RWPE1 (cell line): ENCODE results near the gene PLP1.
"Not testable (repeated sequence)": the region's sequence is repeated elsewhere in the genome, so short reads cannot be mapped to it uniquely, and the experiment has no call there.

Source experiments
- CTCF ChIA-PET: fragments of 350-600 bp; sonication (Branson Sonifier 250); formaldehyde crosslinking; extraction: SDS; loops from one replicate; lab custom pipeline; 2021; lab: Yijun Ruan, JAX
- POLR2A ChIA-PET: fragments of 400-600 bp; formaldehyde crosslinking; extraction: SDS; loops from one replicate; lab custom pipeline; 2020; ENCODE audit warnings: antibody characterized with exemption; ENCODE audit not compliant: low non-redundant PET; lab: Yijun Ruan, JAX
- DNase-seq: peaks from one replicate; pipeline ENCODE4 v3.0.0; 2012; ENCODE audit warnings: low spot score
- H3K27ac ChIP-seq: fragments of 450-650 bp; 2 replicates; pipeline ENCODE4 v1.5.1; 2017
- CTCF ChIP-seq: fragments of 450-650 bp; conservative IDR thresholded peaks from 2 replicates; pipeline ENCODE4 v1.5.1; 2017; ENCODE audit warnings: low read depth, mild to moderate bottlenecking

PLP1 gene

GRCh38 chrX:103794119-103794518 is 17.5 kb downstream of the PLP1 start:
- no peak for TF ChIP-seq CTCF
- ChIA-PET POLR2A (no interaction called here), CTCF (no interaction called here)
- DNase-seq, result no peak
- no peak overlapping the region for H3K27ac ChIP-seq

DNA sequence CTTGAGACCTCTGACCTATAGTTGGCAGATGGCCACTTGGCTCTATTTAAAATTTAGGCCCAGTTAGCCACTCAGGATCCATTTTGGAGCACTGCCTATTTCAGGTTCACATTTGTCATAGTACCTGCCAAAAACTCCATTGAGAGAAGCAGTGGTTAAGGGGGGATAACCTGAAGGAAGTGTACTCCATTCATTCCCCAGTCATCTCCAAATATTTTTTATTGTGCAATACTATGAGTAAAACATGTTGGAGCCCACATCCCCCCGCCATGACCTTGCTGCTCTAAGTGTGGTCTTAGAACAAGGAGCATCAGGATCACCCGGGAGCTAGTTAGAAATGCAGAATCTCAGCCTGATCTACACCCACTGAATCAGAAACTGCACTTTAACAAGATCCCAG is 21.1 kb downstream of the PLP1 start:
- TF ChIP-seq CTCF, result no peak
- ChIA-PET POLR2A (no interaction called here), CTCF (no interaction called here)
- peak; percentile 1 for DNase-seq
- no peak overlapping the region for H3K27ac ChIP-seq

GRCh38 chrX:103800318-103800717 is 23.7 kb downstream of the PLP1 start:
- ChIA-PET POLR2A (no interaction called here), CTCF (no interaction called here)
- no peak for DNase-seq
- H3K27ac ChIP-seq, result no peak overlapping the region
- no peak for TF ChIP-seq CTCF

- CTCF ChIA-PET, result no interaction called here
- POLR2A ChIA-PET, result no interaction called here
- H3K27ac ChIP-seq, result no peak overlapping the region
- TF ChIP-seq CTCF, result no peak
- no peak for DNase-seq
Observed at GRCh38 chrX:103805860-103806259, 29.2 kb downstream of the PLP1 start.

DNA sequence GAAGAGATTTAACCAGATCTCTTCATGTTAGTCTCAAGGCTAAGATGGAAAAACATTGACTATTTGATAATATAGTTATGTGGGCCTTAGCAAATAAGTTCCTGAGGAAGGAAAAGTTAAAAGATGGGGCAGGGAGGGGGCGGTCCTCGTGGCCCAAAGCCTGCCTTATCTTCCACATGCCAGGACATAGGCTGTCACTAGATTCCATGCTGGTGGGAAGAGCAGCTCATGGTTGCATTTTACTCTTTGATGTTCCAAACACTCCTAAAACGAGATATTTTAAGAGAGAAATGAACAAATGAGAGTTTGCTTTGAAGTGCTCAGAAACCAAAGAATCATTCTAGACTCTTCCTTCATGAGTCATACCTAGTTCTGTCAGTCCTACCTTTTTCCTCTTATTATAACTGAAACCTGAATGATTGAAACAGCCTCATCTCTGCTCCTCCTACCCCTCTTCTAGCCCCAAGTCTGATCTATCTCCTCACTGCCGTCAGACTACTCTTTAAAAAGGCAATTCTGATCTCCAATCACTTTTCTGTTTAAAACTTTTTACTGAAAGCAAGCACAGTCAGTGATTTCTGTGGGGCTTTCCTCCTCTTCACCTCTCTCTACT is 30.3 kb downstream of the PLP1 start:
- no peak for TF ChIP-seq CTCF
- ChIA-PET CTCF (no interaction called here), POLR2A (no interaction called here)
- H3K27ac ChIP-seq, result no peak overlapping the region
- no peak for DNase-seq

DNA sequence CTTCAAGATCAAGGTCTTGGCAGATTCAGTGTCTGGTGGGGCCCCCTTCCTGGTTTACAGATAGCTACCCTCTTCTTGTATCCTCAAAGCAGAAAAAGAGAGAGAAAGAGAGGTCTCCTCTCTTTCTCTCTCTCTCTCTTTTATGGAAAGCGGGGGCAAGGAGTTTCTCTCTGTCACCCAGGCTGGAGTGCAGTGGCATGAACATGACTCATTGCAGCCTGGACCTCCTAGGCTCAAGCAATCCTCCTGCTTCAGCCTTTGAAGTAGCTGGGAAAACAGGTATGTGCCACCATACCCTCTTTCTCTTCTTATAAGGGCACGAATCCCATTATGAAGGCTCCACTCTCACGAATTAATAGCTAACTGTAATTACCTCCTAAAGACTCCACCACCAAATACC is 35.2 kb downstream of the PLP1 start:
- H3K27ac ChIP-seq, result no peak overlapping the region
- ChIA-PET CTCF (no interaction called here), POLR2A (no interaction called here)
- DNase-seq, result no peak
- no peak for TF ChIP-seq CTCF

DNA sequence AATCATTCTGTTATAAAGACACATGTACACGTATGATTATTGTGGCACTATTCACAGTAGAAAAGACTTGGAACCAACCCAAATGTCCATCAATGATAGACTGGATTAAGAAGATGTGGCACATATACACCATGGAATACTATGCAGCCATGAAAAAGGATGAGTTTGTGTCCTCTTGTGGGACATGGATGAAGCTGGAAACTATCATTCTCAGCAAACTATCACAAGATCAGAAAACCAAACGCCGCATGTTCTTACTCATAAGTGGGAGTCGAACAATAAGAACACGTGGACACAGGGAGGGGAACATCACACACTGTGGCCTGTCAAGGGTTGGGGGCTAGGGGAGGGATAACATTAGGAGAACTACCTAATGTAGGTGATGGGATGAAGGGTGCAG is 40.5 kb downstream of the PLP1 start:
- DNase-seq, H3K27ac ChIP-seq, POLR2A ChIA-PET: not testable (repeated sequence)
- CTCF ChIA-PET, result interaction anchor here (1.0 kb wide), 1 partner anchor 15 kb away, joined by 3 read pairs; no protein-coding TSS in a partner anchor
